ENCODE data around the gene CFAP61.
A peak's percentile ranks its signal among the peaks of the same experiment; 100 is the strongest.
"Not testable (repeated sequence)": the region's sequence is repeated elsewhere in the genome, so short reads cannot be mapped to it uniquely, and the experiment has no call there.

CFAP61 gene

GRCh38 chr20:20209684-20210083, 157.4 kb downstream of the CFAP61 start:
- no peak for DNase-seq (ENCODE audit: low spot score)

DNA sequence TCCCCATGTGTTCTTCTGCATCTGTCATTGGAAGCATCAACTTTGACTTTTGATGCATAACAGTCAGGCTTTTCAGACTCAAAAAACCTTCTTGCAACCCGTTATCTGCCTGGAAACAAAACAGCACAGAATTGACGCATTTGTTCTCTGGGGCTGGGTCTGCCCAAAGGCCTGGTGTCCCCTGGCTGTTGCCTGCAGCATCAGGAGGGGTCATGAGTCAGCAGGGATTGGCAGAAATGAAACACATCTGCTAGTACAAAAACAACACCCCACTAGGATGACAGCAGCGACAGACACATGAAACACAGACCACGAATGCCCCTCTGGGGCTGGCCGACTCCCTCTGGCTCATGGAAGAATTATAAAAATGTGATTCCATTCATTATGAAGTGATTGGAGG, 158.0 kb downstream of the CFAP61 start:
- DNase-seq (ENCODE audit: low spot score), result peak; percentile 42

DNA sequence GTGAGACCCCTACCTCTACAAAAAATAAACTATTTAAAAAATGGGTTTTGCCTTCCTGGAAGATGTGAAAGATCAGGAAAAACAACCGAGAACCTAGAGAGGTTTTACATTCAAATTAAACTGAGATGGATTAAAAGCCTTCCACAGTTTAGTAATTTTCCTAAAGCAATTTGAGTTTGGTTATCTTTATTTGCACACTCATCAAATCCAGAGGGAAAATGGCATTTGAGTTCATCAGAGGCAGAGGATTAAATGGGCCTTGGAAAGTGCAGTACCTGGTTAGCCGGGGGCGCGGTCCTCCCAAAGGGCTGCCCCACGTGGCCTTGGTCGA, 158.6 kb downstream of the CFAP61 start:
- no peak for DNase-seq (ENCODE audit: low spot score)

DNA sequence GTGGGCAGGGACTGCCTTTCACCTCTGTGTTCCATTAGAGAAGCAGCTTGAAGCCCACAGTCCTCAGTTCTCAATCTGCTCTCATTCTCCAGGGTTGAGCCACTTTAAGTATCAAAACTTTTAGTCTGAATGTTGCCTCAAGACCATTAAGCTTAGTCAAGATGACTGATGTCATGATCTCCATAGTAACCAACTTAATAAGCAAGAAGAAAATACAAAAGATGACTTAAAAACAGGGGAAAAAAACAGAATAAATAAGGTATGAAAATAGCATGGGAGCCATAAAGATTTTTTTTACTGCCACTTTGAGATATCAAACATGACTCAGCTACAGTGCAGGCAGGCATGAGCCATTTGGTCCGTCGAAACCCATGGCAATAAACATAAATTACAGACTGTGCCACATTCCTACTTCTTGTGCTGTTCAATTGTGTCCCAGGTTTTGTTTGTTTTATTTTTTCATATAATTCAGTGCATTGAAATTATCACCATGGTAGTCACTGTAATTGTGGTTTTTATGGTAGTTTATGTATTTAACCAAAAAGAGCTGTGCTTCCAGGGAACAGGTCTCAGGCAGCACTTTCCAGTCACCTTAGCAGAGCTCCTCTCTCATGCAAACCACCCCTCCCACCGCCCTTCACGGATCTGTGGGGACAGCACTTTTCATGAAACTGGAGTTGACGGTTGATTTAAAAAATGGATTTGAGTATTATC, 159.1 kb downstream of the CFAP61 start:
- DNase-seq (ENCODE audit: low spot score), result peak; percentile 60

DNA sequence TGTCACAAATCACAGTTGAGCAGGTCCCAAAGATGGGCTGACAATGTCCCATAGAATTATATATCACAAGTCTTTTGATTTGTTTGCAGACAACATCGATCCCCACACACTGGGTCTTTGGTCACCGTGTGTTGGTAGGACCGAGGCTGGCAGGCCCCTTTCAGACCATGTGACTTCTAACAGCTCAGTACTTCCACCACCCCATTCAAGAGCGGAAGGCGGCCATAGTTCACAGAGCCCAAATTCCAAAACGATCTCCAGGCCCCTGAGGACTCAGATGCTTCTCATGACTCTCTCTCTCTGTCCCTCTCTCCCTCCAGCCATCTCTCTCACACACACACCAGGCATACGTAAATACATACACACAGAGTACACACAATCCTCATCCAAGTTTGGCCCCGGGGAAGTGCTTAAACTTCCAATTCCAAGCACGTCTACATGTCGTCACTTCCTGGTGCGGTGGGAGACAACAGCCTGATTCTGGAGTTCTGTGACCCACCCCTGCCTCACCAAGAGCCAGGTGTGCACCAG, 159.7 kb downstream of the CFAP61 start:
- DNase-seq (ENCODE audit: low spot score), result no peak

GRCh38 chr20:20212675-20213096, 160.4 kb downstream of the CFAP61 start:
- no peak for DNase-seq (ENCODE audit: low spot score)

DNA sequence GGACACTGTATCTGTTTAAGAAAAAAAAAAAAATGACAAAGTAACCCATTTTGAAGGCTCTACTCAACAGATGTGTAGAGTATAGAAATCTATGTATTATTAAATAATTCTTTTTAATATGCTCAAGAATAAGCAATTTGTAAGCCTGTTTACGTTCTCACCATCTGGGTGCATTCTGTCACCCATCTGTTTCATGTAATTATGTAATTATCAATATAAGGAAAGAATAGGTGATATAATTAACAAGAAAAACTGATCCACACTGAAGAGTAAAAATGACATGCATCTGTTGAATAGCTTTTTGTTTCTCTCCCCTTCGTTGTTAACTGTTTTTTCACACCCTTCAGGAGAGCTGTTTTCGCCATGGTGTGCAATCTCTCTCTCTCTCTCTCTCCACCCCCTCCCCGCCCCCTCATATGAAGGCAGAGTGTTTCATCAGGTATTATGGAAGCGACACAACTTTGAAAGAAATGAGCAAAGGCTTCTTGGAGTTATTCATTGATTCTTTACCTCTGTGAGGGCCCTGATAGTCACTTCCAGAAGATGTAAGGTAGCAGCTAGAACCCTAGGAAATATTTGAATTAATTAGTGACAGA, 161.3 kb downstream of the CFAP61 start:
- no peak for DNase-seq (ENCODE audit: low spot score)

GRCh38 chr20:20214757-20215275, 162.5 kb downstream of the CFAP61 start:
- no peak for DNase-seq (ENCODE audit: low spot score)

GRCh38 chr20:20215976-20216727, 163.8 kb downstream of the CFAP61 start:
- DNase-seq (ENCODE audit: low spot score), result no peak

DNA sequence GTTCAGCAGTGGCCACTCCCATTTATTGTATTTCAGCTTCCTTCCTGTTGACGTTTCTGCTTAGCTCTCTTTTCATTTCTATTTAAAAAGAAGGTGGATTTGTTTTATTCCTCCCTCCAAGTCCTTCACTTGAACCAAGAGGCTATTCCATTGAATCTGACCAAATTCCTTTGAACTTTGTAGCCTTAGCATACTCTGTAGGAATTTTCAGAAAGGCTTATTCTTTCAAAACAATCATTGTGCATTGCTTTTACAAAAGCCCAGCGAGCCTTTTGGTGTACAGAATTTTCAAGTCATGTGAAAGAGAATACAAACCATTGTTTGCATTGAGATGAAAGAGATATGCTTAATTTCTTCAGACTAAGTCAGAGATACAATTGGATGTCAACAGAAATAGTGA, 164.6 kb downstream of the CFAP61 start:
- DNase-seq (ENCODE audit: low spot score), result no peak

DNA sequence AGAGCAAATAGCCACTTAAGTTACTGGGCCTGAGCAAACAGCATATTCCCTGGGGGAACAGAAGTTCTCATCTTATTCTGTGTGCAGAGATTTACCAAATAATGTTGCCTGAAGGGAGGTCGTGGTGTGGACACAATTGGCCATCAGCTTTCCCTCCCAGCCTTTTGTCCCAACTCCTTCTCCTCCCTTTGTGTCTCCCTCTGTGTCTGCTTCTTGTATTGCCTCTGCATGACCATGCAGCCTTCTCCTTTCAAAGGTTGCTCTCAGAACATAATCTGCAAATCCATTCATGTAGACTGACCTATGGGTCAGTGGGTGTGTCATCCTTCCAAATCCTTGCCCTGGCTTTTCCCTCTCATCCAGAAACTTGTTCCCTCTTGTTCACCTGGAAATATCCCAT, 165.3 kb downstream of the CFAP61 start:
- no peak for DNase-seq (ENCODE audit: low spot score)

DNA sequence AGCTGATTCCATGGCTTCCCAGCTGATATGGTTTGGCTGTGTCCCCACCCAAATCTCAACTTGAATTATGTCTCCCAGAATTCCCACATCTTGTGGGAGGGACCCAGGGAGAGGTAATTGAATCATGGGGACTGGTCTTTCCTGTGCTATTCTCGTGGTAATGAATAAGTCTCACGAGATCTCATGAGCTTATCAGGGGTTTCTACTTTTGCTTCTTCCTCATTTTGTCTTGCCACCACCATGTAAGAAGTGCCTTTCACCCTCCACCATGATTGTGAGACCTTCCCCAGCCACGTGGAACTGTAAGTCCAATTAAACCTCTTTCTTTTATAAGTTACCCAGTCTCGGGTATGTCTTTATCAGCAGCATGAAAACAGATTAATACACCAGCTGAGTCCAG, 165.8 kb downstream of the CFAP61 start:
- DNase-seq (ENCODE audit: low spot score), result not testable (repeated sequence)

DNA sequence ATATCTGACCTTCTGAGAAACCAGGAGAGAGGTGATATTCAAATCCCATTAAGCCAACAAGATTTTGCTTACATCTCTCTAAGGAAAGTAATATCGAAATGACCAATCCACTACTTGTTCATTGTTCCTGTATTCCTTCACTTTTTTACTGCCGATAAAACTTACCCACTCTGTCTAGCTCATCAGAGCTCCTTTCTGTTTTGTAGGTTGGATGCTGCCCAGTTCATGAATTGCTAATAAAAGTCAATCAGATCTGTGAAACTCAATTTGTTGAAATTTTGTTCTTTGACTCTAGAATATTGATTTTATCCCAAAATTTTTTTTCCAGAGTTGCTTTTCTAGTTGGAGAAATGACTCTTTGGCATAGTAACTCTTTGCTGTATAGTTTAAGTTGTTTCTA, 166.7 kb downstream of the CFAP61 start:
- DNase-seq (ENCODE audit: low spot score), result no peak

- DNase-seq (ENCODE audit: low spot score), result no peak
Observed at GRCh38 chr20:20220134-20220533, 167.8 kb downstream of the CFAP61 start.

- no peak for DNase-seq (ENCODE audit: low spot score)
Observed at GRCh38 chr20:20223981-20224380, 171.6 kb downstream of the CFAP61 start.

DNA sequence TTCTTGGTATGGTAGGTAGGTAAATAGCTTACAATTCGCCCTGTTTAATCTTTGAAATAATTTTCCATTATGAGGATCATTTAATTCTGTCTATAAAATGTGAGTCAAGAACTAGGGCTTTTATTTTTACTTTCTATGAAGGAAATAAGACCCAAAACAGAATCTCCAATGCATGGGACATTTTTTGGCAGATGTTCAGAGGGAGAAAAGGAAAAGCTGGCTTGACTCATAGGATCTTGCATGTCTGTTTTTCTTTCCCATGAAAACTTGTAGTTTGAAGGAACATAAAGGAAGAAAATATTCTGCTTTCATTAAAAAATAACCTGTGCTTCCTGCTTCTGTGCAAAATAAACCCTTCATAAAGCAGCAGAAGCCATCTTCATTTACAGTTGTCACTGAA, 172.5 kb downstream of the CFAP61 start:
- no peak for DNase-seq (ENCODE audit: low spot score)

DNA sequence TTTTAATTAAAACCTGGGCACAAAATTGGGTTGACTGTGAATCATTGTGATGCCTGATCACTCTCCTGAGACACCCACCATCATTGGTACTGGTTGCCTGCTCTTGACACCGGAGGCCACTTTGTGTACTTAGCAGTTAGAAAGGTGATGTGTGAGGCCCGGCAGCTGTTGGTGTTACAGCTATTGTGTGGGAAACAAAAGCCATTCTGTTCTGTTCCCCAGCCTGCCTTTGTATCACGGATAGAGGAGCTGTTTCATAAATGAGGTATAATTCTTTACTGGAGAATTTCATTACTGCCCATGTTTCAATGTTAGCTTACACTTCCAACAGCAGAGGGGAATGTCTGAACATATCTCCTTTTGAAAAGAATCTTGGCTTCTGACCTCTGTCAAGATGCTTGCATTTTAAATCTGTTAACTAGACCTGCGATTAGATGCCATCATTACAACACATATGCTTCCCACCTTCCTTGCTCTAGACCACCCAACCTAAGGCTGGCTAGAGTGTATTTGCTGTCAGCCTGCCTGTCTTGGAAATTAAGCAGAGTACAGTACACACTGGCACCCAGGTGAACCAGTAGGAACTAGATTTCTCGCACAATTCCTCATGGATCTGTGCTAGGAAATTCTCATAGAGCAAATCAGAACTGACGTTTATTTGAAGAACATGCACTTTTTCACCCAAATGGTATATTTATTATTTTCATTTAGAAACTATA, 173.2 kb downstream of the CFAP61 start:
- DNase-seq (ENCODE audit: low spot score), result no peak

DNA sequence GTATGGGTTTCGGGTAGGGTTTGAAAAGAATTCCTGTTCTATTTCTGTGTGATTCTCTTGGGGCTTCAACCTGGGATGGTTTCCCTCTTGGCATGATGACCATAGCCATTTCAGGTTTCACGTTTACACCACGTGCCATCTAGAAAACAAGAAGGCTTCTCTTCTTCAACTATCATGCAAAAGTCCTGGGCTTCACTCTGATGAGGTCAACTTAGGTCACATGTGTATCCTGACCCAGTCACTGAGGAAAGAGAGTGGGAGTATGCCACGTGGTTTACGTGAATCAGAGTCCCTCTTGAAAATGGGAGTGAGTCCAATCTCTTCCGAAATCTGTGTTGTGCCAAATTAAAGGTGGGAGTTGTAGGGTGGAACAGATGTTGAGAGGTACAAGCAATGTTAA, 174.2 kb downstream of the CFAP61 start:
- no peak for DNase-seq (ENCODE audit: low spot score)

- DNase-seq (ENCODE audit: low spot score), result no peak
Observed at GRCh38 chr20:20227013-20227571, 174.8 kb downstream of the CFAP61 start.

DNA sequence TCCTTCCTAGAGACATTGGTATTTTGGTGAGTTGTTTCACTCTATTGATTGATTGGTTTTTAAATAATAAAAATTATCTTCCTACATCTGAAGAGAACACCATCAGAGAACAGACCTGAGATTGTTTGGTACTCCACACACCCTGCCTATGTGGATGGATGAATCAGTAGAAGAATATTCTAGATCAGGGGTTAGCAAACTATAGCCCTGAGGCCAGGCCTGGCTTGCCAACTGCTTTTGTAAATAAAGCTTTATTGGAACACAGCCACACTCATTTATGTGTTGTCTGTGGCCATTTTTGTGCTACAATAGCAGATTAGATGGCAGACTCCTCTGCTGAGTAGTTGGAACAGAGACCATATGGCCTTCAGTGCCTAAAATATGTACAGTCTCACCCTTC, 176.0 kb downstream of the CFAP61 start:
- DNase-seq (ENCODE audit: low spot score), result no peak

GRCh38 chr20:20229595-20229994, 177.3 kb downstream of the CFAP61 start:
- no peak for DNase-seq (ENCODE audit: low spot score)

DNA sequence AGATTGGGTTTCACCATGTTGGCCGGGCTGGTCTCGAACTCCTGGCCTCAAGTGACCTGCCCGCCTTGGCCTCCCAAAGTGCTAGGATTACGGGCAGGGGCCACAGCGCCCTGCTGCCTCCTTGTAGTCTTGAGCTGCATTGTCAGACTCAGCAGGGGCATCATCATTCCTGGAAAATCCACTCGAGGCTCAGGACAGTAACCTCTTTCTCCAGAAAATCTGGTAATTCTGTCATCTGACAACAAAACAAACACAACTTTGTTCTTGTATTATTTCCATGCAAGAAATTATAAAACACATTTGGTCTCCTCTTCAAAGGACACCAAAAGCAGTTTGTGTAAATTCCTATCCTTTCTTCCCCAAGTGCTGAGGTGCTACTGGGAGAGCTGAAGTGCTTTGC, 178.4 kb downstream of the CFAP61 start:
- no peak for DNase-seq (ENCODE audit: low spot score)

Measured in AG08395 (cell line).